Keratinocyte (primary cell): ENCODE results near the gene ACTN1. TPM values are rescaled to one million over a fixed set of nuclear protein-coding genes. Genes with fewer than 3 reads are reported as not detected.
A peak's percentile ranks its signal among the peaks of the same experiment; 100 is the strongest.

ENCODE experiments used
- DNase-seq: peaks from one replicate; pipeline ENCODE4 v3.0.0-alpha.2; 2011; ENCODE audit warnings: low read depth, missing footprints, low spot score
- FAIRE-seq: peaks from 2 replicates; lab custom pipeline; 2011; peaks lifted over from hg19 to GRCh38; lab: Jason Lieb, UNC
- H2AFZ ChIP-seq: 2 replicates; pipeline ENCODE4 v1.6.0; 2012; ENCODE audit warnings: low read length, control low read depth, inconsistent platforms; ENCODE audit not compliant: control insufficient read depth
- H3K27ac ChIP-seq: 2 replicates; pipeline ENCODE4 v1.5.1; 2011; ENCODE audit warnings: low read length; ENCODE audit not compliant: control insufficient read depth, insufficient read depth
- H3K27me3 ChIP-seq: 3 replicates; pipeline ENCODE4 v1.6.0; 2011; ENCODE audit warnings: low read length; ENCODE audit not compliant: control insufficient read depth, insufficient read depth; ENCODE audit errors: extremely low read depth
- H3K36me3 ChIP-seq, 2 experiments: 2 replicates in 1 of 2; 3 replicates in 1 of 2; pipeline ENCODE4 v1.5.1; 2011; ENCODE audit warnings: low read length in 2 of 2, mild to moderate bottlenecking in 1 of 2; ENCODE audit not compliant: control insufficient read depth in 2 of 2, insufficient read depth in 2 of 2; ENCODE audit errors: extremely low read depth in 1 of 2
- H3K4me1 ChIP-seq: 3 replicates; pipeline ENCODE4 v1.5.1; 2011; ENCODE audit warnings: low read length; ENCODE audit not compliant: control insufficient read depth, insufficient read depth; ENCODE audit errors: extremely low read depth
- H3K4me2 ChIP-seq: 3 replicates; pipeline ENCODE4 v1.6.0; 2011; ENCODE audit warnings: low read depth, low read length; ENCODE audit not compliant: control insufficient read depth, insufficient read depth; ENCODE audit errors: extremely low read depth
- H3K4me3 ChIP-seq, 3 experiments: fragments of 200-600 bp in 1 of 3; sonication (generic) in 1 of 3; 2 replicates in 2 of 3; 3 replicates in 1 of 3; pipeline ENCODE4 v1.5.1; 2011 to 2016; ENCODE audit warnings: low read length in 3 of 3, mild to moderate bottlenecking in 3 of 3, control low read depth in 2 of 3, inconsistent platforms in 1 of 3, low read depth in 1 of 3, mixed read lengths in 1 of 3, mixed run types in 1 of 3, moderate library complexity in 1 of 3; ENCODE audit not compliant: control insufficient read depth in 2 of 3, insufficient read depth in 2 of 3; ENCODE audit errors: extremely low read depth in 1 of 3
- H3K79me2 ChIP-seq: 2 replicates; pipeline ENCODE4 v1.6.0; 2012; ENCODE audit warnings: low read length; ENCODE audit not compliant: control insufficient read depth, insufficient read depth
- H3K9ac ChIP-seq: 3 replicates; pipeline ENCODE4 v1.6.0; 2011; ENCODE audit warnings: low read length; ENCODE audit not compliant: control insufficient read depth, insufficient read depth; ENCODE audit errors: extremely low read depth
- H3K9me1 ChIP-seq: 3 replicates; pipeline ENCODE4 v1.6.0; 2011; ENCODE audit warnings: low read length; ENCODE audit not compliant: control insufficient read depth, insufficient read depth; ENCODE audit errors: extremely low read depth
- H3K9me3 ChIP-seq: 2 replicates; pipeline ENCODE4 v1.5.1; 2012; ENCODE audit warnings: low read depth, low read length; ENCODE audit not compliant: control insufficient read depth
- H4K20me1 ChIP-seq: 3 replicates; pipeline ENCODE4 v1.6.0; 2011; ENCODE audit warnings: low read length; ENCODE audit not compliant: control insufficient read depth, insufficient read depth; ENCODE audit errors: extremely low read depth
- EZH2 ChIP-seq: IDR thresholded peaks from one replicate; pipeline ENCODE4 v1.6.1; 2012; ENCODE audit warnings: inconsistent platforms, mild to moderate bottlenecking, low read length, moderate library complexity
- dilution Hi-C: fragments of 300-500 bp; cut with MboI; formaldehyde crosslinking; loops from one replicate; pipeline ENCODE4 v1.7.0; 2020; ENCODE audit warnings: low sequenced_read_pairs; ENCODE audit not compliant: extremely low pct_ligation_motif_present
- polyA plus RNA-seq, 5 experiments: library from polyadenylated mRNA; depleted of rRNA in 3 of 5; stranded (reverse) in 3 of 5; stranded (forward) in 1 of 5; unstranded in 1 of 5; fragments of >200 nt; gene quantifications; 1 replicate in 1 of 5; 2 replicates in 3 of 5; 3 replicates in 1 of 5; pipeline versions ENCODE4 v1.2.1 to v1.2.3, GENCODE V29; 2011 to 2012; ENCODE audit warnings: missing spikeins in 2 of 5, low read depth in 1 of 5, low replicate concordance in 1 of 5
- TF ChIP-seq, protein P1 (sequence below), 3 experiments: IDR thresholded peaks in 1 of 3; conservative IDR thresholded peaks in 1 of 3; optimal IDR thresholded peaks in 1 of 3; 2 replicates in 2 of 3; 3 replicates in 1 of 3; pipeline versions ENCODE3 to v1.5.1; 2011; ENCODE audit warnings: low read length in 3 of 3, mild to moderate bottlenecking in 3 of 3, moderate library complexity in 2 of 3, control low read depth in 1 of 3, inconsistent platforms in 1 of 3; ENCODE audit not compliant: insufficient read depth in 2 of 3; ENCODE audit errors: extremely low read depth in 1 of 3

ACTN1 gene
- polyA plus RNA-seq, 1 donor (not counting 4 experiments of a cell fraction or from before 2014, with no cell fraction given), result 558 TPM

DNA sequence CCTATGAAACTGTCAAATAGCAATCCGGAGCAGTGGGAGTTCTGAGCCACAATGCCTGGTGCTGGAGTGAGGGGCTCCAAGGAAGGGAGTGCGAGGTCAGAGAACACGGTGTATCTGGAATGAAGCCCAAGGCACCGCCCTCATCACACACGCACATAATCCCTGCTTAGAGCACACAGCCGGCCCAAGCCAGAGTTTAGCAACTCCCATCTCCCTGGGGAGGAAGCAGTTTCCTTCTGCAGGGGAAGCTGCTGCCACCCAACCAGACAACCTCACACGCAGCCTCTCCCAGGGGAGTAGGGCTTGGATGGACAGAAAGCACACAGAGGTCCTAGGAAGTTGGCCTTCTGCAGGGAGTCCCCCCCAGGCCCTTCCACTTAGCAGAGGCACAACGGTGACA, 31.3 kb downstream of the ACTN1 start:
- DNase-seq (no peak), FAIRE-seq (peak; percentile 44)
- TF ChIP-seq, protein P1, sequence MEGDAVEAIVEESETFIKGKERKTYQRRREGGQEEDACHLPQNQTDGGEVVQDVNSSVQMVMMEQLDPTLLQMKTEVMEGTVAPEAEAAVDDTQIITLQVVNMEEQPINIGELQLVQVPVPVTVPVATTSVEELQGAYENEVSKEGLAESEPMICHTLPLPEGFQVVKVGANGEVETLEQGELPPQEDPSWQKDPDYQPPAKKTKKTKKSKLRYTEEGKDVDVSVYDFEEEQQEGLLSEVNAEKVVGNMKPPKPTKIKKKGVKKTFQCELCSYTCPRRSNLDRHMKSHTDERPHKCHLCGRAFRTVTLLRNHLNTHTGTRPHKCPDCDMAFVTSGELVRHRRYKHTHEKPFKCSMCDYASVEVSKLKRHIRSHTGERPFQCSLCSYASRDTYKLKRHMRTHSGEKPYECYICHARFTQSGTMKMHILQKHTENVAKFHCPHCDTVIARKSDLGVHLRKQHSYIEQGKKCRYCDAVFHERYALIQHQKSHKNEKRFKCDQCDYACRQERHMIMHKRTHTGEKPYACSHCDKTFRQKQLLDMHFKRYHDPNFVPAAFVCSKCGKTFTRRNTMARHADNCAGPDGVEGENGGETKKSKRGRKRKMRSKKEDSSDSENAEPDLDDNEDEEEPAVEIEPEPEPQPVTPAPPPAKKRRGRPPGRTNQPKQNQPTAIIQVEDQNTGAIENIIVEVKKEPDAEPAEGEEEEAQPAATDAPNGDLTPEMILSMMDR (optimal IDR thresholded peaks at IDR 0.05 in 1 of 3, IDR thresholded peaks at IDR 0.05 in 1 of 3, conservative IDR thresholded peaks at IDR 0.05 in 1 of 3; ENCODE audit: extremely low read depth in 1 of 3, insufficient read depth in 2 of 3, low read length in 3 of 3), result no peak
- TF ChIP-seq EZH2, result no peak
- Histone ChIP-seq H3K4me2 (peak overlapping the region; percentile 43), H2AFZ (no peak overlapping the region), H3K4me1 (peaks cover 98% of the 10 kb centered on the region), H3K79me2 (peaks cover 88% of the 10 kb centered on the region), H3K9ac (peak overlapping the region; percentile 49), H4K20me1 (peaks cover 33% of the 10 kb centered on the region), H3K36me3 (peaks cover 15 to 57% of the 10 kb centered on the region in 2 experiments), H3K9me1 (peaks cover 8% of the 10 kb centered on the region), H3K27ac (peak overlapping the region; percentile 58), H3K27me3 (no peaks in the 10 kb centered on the region), H3K4me3 (peak overlapping the region in 2 of 3 experiments; percentile 2 to 37), H3K9me3 (no peaks in the 10 kb centered on the region)
- dilution Hi-C loops, result no loop called here

DNA sequence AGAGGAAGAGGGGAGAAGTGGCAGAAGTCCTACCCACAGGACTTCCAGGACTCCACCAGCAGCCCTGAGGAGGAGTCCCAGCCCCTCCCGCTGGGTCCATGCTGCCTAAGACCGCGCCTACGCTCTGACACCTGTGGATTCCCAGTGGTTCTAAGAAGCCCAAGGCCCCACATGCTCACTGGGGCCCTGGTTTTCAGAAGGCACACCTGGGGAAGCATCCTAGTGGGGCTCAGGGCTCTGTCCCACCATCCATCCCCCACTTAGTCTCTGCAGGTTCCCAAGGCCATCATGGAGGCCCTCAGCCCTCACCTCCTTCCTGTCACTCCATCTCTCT, 32.6 kb downstream of the ACTN1 start:
- H3K4me1 ChIP-seq, result peaks cover 98% of the 10 kb centered on the region
- H3K4me2 ChIP-seq, result peak overlapping the region; percentile 43
- DNase-seq (no peak), FAIRE-seq (no peak)
- peaks cover 12% of the 10 kb centered on the region for H3K9me1 ChIP-seq
- TF ChIP-seq, protein P1 (optimal IDR thresholded peaks at IDR 0.05 in 1 of 3, IDR thresholded peaks at IDR 0.05 in 1 of 3, conservative IDR thresholded peaks at IDR 0.05 in 1 of 3; ENCODE audit: extremely low read depth in 1 of 3, insufficient read depth in 2 of 3, low read length in 3 of 3), result no peak
- no peak for TF ChIP-seq EZH2
- peak overlapping the region; percentile 58 for H3K27ac ChIP-seq
- peaks cover 93% of the 10 kb centered on the region for H3K79me2 ChIP-seq
- peaks cover 13 to 57% of the 10 kb centered on the region in 2 experiments for H3K36me3 ChIP-seq
- no peaks in the 10 kb centered on the region for H3K9me3 ChIP-seq
- H3K9ac ChIP-seq, result peak overlapping the region; percentile 0
- no peaks in the 10 kb centered on the region for H3K27me3 ChIP-seq
- dilution Hi-C loops, result no loop called here
- H2AFZ ChIP-seq, result no peak overlapping the region
- H3K4me3 ChIP-seq, result peak overlapping the region in 1 of 3 experiments; percentile 20
- H4K20me1 ChIP-seq, result peaks cover 33% of the 10 kb centered on the region
